Bronchial smooth muscle cell (primary cell): ENCODE results near the gene NOD1. TPM values are rescaled to one million over a fixed set of nuclear protein-coding genes. Genes with fewer than 3 reads are reported as not detected.

Experiments used
- total RNA-seq: library from RNA; depleted of rRNA; stranded (reverse); fragments of >200 nt; gene quantifications from 2 replicates; pipeline ENCODE4 v1.2.1, GENCODE V29; 2014

The NOD1 gene
- total RNA-seq, result 3.5 and 4.9 TPM in 2 replicates

GRCh38 chr7:30478349-30479201 lies at the start of gene NOD1:
Gene NOD1, minus strand, starts transcription at chr7:30478784. Its CDS starts 21,863 bp downstream, at chr7:30456921.

DNA sequence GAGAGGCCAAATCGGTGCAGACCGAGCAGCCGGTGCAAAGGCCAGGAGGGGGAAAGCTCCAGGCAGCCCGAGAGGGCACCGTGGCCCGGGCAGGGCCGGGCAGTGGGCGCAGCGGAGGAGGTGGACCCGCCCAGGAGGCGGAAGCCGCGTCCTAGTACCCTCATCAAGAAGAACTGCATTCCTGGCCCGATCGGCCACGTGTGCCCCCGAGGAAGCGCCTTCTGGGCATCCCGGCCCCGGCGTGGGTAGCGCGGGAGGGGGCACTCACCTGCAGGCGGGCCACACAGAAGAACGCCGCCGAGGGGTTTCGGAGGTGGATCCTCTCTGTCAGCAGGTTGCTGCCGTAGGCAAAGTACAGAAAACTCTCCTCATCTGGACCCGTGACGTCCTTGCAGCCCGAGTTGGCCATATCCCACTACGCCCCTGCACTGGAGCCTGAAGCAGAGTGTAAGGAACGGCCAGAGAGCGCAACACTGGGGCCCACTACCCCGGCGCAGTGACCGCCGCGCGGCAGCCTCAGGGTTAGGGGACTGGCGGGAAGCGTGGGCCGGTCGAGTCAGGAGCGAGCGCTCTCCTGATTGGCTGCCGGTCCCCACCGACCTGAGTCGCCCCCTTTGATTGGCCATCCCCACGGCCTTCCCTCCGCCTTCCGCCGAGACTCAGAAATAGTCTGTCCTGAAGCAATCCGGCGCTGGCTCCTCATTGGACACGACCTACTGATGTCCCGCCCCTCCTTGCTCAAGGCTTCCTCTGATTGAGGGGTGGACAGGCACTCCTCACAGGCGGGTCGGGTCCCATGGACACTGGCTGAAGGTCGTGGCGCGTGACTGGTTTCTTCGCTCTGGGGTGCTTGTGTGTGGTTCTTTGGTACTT lies 26.0 kb upstream of the NOD1 start, which contains the start of gene GGCT:
Gene GGCT (minus strand): TSS at position 529 of the 873 bp plus-strand sequence. CDS start 120 bp downstream, at position 409.

Other genes with a start within 250 kb of the NOD1 start
- gene ZNRF2, start 194.2 kb downstream of the NOD1 start, total RNA-seq, result 2.6 and 4.3 TPM in 2 replicates
- 8.5 and 22.5 TPM in 2 replicates for gene GGCT, start 26.0 kb upstream of the NOD1 start, total RNA-seq
- 117 and 160 TPM in 2 replicates for gene GARS1, start 116.1 kb upstream of the NOD1 start, total RNA-seq
- gene CRHR2, start 203.7 kb upstream of the NOD1 start, total RNA-seq, result not detected in 2 replicates